Activated naive CD4-positive, alpha-beta T cell treated with anti-CD3 and anti-CD28 coated beads, Interleukin-2, amount 50 U/mL, for 16 hours (primary cell): ENCODE results near the gene DIP2C.

Experiments used
- DNase-seq: peaks from one replicate; pipeline ENCODE4 v3.0.0-alpha.2; 2020

The DIP2C gene

DNA sequence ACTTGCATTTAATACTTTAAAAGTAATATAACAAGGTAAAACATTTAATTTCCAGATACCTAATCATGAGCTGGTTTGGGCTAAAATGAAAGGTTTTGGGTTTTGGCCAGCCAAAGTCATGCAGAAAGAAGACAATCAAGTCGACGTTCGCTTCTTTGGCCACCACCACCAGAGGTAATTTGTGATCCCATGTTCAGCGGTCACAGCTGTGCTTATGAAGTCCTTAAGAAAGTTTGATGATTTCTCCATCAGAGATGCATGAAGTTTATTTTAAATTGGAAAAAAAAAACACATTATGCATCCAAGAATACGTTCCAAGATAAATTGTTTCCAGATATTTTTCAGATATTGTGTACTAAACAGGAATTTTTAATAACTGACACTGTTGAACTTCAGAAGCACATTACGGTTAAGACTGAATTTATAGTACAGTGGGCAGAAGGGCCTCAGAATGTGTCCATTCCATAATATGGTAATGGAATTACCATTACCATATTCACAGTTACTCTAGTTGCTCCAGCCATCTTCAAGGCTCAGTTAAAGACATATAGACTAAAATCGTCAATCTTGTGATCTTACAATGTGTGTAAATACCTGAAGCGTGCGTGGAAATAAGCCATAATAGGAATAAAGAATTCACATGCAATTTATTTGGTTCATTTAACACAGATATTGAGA, 447.4 kb downstream of the DIP2C start:
- no peak for DNase-seq

DNA sequence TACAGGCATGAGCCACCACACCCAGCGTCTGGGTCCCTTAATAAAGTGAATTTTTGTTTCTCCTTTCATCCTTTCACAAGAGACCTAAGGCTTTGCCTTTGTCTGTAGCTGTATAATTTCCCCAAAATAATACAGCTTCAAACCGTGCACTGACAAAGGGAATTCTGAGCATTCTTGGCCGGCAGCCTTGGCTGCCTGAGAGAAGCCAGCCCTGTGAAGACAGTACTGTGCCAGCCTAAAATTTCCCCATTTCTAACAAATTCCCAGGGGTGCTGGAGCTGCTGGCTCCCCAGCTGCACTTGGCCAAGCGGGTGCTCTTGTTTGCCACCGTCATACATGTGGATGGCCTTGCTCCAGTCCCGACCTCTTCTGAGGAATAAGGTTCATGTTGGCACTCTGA, 448.0 kb downstream of the DIP2C start:
- DNase-seq: no peak

DNA sequence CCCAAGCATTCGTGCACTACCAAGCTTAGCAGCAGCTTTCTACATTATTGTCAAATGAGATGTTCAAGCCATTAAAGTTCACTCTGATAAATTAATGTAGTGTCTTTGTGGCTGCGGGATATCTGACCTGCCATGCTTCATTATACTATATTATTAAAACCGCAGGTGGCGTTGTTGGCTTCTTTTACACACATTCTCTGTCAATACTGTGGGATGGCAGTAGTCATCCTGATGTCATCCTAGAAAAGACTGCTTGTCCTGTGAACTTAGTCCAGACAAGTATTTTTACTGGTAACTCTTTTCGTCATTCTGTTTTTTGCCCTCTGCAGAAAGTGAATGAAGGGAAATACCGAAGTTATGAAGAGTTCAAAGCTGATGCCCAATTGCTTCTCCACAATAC, 450.4 kb downstream of the DIP2C start:
- DNase-seq: no peak

DNA sequence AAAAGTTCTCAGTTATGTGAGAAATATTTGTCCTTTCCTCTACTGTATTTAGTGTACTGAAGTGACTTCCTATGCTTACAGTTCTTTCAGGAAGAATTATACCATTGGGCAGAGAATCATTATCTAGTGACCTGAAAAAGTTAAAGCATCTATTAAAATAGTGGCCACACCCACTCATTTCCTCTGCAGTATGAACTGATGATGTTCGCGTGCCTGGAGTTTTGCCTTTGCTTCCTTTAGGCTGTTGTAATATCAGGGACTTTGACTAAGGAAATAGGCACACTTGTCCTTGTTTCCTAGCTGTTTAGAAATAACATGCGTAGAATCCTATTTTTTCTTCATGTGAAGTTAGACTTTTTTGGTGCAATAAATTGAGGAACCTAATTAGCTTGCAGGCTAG, 453.6 kb downstream of the DIP2C start:
- no peak for DNase-seq

DNA sequence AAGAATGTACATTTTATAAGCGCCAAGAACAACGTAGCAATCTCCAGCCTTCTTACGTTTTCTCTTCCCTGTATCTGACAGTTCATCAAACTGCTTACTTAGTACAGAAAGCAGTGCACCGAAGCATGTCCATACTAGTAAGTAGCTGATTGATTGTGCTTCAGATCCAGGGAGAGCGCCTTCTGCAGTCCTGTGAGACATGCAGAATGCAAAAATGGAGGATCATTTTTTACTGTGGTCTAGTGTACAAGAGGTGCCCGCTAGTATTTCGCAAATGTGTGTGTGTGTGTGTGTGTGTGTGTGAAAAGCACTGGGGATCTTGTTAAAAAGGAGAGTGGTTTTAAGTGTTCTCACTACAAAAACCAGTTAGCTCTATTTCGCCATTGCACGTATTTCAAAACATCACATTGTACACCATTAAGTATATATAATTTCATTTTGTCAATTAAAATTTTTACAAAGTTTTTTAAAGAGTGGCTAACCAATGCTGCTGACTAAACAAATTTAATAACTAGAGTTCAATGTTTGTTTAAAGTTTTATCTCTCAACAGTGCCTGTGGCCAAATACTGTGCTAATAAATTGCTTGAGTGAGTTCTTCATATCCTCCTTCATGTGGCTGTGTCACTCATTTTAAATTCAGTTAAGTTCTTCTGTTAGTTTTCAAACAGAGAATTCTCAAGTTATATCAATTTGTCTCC, 454.6 kb downstream of the DIP2C start:
- no peak for DNase-seq

DNA sequence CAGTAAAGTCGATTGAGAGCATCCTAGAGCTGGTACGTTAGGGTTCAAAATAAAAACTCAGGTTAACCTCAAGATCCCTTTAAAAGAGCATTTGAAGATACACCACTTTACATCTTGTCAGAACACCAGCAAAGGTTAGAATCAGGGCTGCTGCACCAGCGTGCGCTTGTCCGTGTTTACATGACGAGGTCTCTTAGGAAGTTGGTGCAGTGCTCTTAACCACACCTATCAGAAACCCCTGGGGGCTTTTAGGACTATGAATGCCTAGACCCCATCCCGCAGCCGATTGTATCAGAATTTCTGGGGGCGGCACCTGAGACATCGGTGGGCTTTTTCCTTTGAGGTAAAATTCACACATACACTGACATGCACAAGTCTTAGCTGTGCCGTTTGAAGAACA, 456.6 kb downstream of the DIP2C start:
- DNase-seq: no peak

DNA sequence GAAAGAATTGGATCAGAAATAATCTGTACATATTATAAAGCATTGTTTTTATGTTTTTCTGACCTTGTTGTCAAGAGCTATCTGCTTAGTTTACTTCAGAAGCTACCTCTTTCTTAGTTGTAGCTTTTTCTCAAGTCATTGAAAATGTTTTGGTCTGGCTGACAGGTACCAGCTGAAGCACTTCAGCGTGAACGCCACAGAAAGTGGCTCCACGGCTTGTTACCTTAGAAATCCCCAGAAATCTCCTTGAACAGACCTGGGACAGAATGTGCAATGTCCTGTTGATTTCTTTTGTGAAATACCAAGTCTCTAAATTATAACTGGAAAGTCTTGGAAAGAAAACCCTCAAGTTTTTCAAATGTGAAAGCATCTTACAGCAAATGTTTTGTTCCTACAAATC, 457.4 kb downstream of the DIP2C start:
- no peak for DNase-seq

DNA sequence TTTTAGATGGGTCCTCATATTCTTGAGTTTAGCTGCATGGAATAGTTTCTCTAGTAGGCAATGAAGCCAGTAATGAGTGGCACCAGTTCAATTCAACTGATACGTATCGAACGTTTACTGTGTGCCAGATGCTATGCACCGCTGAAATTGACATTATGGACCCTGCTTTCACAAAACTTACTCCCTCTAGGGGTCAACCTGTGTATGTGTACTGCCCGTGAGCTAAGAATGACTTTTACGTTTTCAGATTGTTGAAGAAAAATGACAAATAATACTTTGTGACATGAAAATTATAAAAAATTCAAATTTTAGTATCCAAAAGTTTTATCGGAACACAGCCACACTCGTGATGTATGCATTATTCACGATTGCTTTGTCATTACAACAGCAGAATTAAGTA, 458.7 kb downstream of the DIP2C start:
- no peak for DNase-seq

DNA sequence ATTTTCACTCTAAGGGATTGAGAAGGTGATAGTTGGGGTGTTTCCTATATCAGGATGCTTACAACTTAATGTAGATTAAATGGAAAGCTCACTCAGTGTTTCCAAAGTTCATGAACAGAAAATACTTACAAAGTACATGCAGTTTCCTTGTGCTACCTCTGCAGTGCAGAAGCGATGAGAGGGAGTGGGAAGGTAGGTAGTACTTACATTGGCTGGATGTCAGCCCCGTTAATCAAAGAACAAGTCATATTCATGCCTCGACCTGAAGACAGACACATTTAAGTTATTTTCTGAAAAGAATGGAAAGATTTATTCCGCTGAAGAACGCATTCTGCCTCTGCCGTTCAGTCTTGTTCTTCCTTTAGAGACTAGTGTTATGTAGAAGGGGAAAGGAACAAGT, 461.1 kb downstream of the DIP2C start:
- DNase-seq: no peak

DNA sequence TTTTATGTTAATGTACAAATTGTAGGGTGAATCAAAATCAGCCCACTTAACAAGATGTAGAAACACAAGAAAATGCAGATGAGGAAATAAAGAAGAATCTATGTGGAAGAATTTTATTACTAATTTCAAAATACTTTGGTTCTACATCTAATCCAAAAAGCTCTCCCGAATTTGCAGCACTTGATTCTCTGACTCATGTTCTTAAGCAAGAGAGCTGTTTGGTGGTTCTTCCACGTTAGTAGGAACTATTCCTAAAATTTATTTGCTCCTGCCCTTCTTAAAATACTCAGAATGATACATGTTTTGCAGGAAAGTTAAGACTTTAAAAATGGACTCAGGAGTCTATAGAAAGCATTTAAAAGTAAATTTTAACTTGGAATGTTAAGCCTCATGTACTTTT, 462.5 kb downstream of the DIP2C start:
- DNase-seq: no peak

DNA sequence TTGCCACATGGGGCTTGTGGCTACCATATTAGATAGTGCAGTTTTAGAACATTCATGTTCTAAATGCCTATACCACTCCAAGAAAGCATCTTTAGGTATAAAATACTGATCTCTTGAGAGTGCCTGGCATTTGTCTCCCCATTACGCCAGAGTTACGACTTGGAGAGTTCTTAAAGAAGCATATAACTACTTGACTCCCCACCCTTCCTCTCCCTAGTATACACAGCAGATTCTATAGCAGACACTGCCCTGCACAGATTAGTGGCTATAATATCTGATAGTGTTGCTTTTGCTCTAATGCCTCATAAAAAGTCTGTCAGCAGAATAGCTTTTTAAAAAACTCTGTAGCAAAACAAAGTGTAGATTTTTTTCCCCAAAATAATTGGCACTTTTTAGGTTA, 463.4 kb downstream of the DIP2C start:
- no peak for DNase-seq

DNA sequence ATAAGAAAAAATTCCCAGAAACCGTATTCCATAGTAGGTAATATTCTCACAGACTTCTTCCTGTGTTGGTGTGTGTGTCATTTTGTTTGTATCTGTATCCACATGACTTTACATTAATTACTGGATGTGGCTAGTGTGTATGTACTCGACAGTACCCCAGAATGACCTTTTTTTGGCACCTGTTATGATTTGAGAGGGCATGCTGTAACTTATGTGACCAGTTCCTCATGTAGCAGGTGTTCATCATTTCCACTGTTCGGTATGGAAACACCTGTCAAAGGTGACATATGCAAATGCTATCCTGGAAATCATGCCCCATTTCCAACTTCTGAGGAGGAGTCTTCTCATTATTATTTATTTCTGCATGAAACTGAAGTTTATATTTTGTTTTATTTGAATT, 464.9 kb downstream of the DIP2C start:
- no peak for DNase-seq
